Measurements from ENCODE around the gene MAGIX.
A peak's percentile ranks its signal among the peaks of the same experiment; 100 is the strongest.

MAGIX gene

GRCh38 chrX:49188468-49189076 is 26.0 kb downstream of the MAGIX start:
- TF ChIP-seq CTCF (IDR thresholded peaks at IDR 0.05; ENCODE audit: borderline replicate concordance, control extremely low read depth, extremely low read depth, insufficient read depth, missing control alignments) = no peak
- in situ Hi-C loops (cut with MboI; ENCODE audit: low sequenced_read_pairs, unreplicated experiment) = no loop called here
- no peak for DNase-seq (ENCODE audit: low spot score)

GRCh38 chrX:49189606-49190005 is 27.0 kb downstream of the MAGIX start:
- DNase-seq (ENCODE audit: low spot score) = no peak
- in situ Hi-C loops (cut with MboI; ENCODE audit: low sequenced_read_pairs, unreplicated experiment) = no loop called here
- no peak for TF ChIP-seq CTCF (IDR thresholded peaks at IDR 0.05; ENCODE audit: borderline replicate concordance, control extremely low read depth, extremely low read depth, insufficient read depth, missing control alignments)

- in situ Hi-C loops (cut with MboI; ENCODE audit: low sequenced_read_pairs, unreplicated experiment) = no loop called here
- peak; percentile 87 for DNase-seq (ENCODE audit: low spot score)
- TF ChIP-seq CTCF (IDR thresholded peaks at IDR 0.05; ENCODE audit: borderline replicate concordance, control extremely low read depth, extremely low read depth, insufficient read depth, missing control alignments) = no peak
Observed at GRCh38 chrX:49190821-49191573, 28.4 kb downstream of the MAGIX start.

- TF ChIP-seq CTCF (IDR thresholded peaks at IDR 0.05; ENCODE audit: borderline replicate concordance, control extremely low read depth, extremely low read depth, insufficient read depth, missing control alignments) = no peak
- in situ Hi-C loops (cut with MboI; ENCODE audit: low sequenced_read_pairs, unreplicated experiment) = no loop called here
- DNase-seq (ENCODE audit: low spot score) = no peak
Observed at GRCh38 chrX:49191574-49192011, 29.0 kb downstream of the MAGIX start.

GRCh38 chrX:49192722-49193328 is 30.3 kb downstream of the MAGIX start:
- DNase-seq (ENCODE audit: low spot score) = no peak
- peak; percentile 55 for TF ChIP-seq CTCF (IDR thresholded peaks at IDR 0.05; ENCODE audit: borderline replicate concordance, control extremely low read depth, extremely low read depth, insufficient read depth, missing control alignments)
- in situ Hi-C loops (cut with MboI; ENCODE audit: low sequenced_read_pairs, unreplicated experiment) = no loop called here

GRCh38 chrX:49193542-49193964 is 31.0 kb downstream of the MAGIX start:
- TF ChIP-seq CTCF (IDR thresholded peaks at IDR 0.05; ENCODE audit: borderline replicate concordance, control extremely low read depth, extremely low read depth, insufficient read depth, missing control alignments) = no peak
- in situ Hi-C loops (cut with MboI; ENCODE audit: low sequenced_read_pairs, unreplicated experiment) = no loop called here
- DNase-seq (ENCODE audit: low spot score) = no peak
